ENCODE measurements around the gene FAH.

The FAH gene

DNA sequence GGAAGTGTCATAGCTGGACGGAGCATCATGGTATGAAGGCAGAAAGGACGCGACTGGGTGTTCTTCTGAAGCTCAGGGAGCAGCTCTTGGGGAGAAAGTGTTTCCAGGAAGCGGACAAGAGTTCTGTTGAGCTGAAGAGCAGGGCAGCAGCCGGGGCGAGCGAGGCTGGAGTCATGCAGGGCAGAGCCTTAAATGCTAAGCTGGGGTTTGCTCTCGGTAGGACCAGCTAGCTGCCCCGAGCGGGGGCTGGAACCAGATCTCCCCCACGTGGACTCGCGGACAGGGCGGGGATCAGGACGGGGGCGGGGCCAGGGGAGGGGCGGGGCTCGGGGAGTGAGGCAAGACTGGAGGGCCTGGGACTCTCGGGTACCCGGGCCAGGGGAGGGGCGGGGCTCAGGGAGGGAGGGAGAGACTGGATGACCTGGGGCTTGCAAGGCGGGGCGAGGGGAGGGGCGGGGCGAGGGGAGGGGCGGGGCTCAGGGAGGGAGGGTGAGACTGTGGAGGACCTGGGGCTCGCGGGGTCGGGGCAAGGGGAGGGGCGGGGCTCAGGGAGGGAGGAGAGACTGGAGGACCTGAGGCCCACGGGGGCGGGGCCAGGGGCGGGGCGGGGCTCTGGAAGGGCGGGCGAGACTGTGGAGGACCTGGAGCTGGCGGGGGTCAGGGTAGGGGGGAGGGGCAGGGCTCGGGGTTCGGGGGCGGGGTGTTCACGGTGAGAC, 461 bp upstream of the FAH start:
- peak; percentile 80 for DNase-seq

DNA sequence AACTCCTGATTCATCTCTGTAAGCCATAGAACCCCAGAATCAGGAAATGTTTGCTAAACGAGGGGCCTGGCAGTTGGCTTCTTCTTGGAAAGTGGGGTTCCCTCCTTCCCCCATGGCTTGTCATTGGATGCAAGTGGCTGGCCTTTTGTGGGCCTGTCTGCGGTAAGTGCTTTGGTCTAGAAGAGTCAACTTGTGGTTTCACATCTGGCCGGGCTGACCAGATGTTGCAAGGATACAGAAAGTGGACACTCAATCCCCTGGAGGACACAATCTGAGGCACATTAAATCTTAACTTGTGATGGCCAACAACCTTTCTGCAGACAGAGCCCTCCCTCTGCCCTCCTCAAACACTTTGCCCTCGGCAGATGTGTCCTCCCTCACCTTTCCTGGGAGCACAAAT, 1.1 kb downstream of the FAH start:
- peak; percentile 48 for DNase-seq

DNA sequence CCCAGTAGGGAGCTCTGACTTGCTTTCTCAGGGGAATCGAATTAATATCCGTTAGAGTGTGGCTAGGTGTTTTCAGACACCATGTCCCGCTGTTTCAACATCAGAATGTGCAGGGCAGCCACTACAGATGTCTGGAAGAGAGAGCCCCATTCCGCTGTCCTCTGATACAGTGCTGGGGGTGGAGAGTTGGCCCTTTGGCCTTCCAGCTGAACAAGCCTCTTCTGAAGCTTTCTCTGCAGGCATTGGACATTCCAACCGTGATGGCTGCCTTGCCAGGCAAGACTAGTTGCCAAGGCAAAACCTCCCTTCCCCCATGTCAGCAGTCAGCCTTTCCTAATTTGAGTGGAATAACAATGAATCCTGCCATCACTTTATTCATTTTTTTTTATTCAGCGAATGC, 1.5 kb downstream of the FAH start:
- no peak for DNase-seq

DNA sequence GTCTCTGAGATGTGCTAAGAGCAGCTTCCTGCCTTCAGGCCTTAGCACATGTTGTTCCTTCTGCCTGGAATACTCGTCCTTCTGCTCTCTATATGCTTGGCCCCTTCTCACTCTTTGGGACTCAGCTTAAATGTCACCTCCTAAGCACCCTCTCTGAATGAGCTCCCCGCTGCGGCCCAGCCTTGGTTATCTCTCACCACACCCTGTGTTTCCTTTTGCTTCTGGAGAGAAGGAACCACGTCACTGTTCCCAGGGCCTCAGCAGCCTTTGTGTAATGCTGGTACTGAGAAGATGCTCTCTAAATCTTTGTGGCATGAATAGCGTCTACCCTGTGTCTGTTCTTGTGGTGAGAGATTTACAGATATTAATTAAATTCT, 2.2 kb downstream of the FAH start:
- no peak for DNase-seq

DNA sequence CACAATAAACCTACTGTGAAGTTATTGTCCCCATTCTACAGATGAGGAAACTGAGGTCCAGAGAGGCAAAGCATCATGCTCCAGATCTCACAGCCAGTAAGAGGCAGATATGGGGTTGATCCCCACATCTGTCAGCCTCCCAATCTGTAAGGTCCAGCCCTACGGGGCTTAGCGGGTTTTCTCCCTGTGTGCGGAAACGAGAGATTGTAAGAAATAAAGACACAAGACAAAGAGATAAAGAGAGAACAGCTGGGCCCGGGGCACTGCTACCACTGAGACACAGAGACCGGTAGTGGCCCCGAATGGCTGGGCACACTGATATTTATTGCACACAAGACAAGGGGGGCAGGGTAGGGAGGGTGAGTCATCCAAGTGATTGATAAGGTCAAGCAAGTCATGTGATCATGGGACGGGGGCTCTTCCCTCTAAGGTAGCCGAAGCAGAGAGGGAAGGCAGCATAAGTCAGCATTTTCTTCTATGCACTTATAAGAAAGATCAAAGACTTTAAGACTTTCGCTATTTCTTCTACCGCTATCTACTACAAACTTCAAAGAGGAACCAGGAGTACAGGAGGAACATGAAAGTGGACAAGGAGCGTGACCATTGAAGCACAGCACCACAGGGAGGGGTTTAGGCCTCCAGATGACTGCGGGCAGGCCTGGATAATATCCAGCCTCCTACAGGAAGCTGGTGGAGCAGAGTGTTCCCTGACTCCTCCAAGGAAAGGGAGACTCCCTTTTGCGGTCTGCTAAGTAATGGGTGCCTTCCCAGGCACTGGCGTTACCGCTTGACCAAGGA, 2.8 kb downstream of the FAH start:
- DNase-seq, result peak; percentile 81

DNA sequence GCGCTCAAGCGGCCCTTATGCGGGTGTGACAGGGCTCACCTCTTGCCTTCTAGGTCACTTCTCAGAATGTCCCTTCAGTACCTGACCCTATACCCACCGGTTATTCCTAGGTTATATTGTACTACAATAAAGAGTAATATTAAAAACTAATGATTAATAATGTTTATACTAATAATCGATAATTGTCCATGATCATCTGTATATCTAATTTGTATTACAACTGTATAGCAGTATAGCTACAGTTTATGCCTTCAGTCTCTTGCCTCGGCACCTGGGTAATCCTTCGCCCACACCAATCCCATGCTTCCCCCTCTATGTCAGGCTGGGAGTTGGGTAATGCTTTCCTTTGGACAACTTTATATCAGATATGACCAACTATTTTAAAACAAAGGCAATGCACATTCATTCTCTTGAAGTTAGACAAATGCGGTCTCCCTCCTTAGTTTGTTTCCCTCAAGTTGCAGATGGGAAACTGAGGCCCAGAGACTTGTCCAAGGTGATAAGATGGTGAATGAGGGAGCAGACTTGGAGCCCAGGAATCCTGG, 3.4 kb downstream of the FAH start:
- no peak for DNase-seq

DNA sequence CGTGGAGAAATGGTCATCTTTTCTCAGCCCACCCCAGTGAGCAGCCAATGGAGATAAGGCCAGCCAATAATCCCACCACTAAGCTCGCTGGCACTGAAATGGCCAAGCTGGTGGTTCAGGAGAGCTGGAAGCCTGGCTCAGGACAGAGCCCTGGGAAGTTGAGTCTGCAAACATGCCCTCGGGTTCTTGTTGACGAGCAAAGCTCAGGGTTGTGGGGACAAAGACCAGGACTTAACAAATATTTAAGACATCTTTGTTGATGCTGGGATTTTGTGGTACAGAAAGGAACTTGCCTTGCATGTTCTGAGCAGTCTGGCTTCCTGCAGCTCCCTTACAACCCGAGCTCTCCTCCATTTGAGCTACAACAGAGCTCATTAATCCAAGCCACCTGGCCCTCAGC, 4.4 kb downstream of the FAH start:
- no peak for DNase-seq

DNA sequence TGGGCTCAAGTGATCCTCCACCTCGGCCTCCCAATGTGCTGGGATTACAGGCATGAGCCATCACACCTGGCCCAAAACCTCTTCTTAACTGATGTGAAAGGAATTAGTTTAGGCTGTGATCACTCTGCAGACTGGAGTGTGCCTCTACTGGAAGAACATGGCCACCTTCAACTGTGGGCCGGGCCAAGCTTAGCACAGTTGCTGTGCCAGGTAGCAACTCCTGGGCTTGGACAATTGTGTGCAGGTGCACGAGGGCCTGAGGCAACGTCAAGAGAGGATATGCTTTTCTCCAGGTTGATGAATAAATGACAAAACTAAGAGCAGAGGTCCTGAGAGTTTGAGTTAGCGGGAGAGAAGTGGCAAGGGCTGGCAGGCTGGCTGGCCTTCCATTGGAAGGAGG, 6.5 kb downstream of the FAH start:
- DNase-seq, result no peak

DNA sequence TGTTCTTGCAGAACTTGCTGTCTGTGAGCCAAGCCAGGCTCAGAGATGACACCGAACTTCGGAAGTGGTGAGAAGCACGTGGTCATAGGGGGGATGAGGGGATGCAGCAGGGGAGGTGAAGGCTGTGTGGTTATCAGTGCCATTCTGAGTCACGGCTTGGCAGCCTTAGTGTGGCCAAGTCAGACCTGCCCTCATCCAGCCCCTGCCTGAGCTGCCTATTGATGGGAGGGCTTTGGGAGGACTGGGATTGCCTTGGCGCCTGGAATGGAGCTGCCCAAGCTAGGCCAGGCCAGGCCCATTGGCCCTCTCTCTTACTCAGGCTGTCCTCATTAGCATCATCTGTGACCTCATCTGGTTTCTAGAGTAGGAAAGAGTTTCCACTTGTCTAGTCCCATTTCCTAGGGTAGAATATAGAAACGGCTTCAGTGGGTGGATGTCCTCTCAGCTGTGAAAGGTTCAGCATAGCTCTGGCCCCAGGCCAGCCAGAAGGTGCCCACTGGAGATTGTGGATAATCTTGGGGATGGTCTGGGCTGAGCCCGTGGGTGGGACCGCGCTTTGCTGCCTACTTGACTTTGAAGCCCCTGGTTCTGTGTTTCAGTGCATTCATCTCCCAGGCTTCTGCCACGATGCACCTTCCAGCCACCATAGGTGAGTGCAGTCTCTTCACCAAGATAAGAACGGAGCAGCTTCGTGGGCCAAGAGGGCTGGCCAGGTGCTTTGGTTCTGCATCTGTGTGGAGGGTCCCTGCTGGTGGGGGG, 7.2 kb downstream of the FAH start:
- no peak for DNase-seq

DNA sequence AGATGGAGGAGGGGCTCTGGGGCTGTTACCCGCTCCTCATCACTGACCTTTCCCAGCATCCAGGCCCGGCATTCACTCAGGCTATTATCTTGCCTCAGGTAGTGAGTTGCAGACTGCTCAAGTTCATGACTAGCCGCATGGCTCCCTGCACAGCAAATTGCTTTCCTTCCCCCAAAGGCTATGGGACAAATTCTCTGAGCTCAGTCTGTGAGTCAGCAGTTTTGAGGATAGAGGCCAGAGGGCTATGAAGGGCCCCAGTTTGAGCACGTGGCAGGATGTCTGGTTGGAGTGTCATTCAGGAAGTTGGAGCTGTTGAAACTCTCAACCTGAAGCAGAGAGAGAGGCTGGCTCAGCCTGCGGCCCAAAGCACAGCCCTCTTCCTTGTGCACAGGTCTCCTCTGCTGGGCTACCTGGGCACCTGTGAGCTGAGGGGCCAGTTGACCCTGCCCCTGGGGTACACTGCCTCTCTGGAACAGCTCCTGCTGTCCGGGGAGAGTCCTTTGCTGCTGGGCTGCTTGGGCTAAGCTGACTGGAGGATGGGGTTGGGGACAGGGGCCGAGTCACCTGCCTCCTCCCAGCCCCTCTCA, 7.9 kb downstream of the FAH start:
- DNase-seq, result peak; percentile 97

DNA sequence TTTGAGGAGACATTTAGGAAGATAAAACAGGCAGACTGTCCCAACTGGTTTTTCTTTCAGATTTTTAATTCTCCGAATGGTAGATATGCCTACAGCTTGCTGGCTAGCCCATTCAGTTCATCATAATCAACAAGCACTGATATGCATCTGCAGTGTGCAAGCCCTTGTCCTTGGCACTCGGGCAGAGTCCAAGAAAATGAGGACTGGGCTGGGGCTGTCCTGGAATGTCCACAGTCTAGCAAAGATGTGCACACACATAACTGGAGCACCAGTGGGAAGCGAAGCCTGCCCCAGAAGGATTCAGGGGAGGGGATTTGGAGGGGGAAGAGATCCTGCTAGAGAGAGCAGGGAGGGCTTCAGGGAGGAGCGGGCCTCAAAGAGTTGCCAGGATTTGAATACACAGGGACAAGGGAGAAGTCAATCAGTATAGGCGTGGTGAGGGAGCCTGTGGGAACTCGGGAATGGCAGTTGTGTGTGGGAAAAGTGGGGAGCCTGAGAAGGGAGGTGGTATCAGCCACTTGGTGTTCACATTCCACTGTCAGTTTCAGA, 8.7 kb downstream of the FAH start:
- no peak for DNase-seq

DNA sequence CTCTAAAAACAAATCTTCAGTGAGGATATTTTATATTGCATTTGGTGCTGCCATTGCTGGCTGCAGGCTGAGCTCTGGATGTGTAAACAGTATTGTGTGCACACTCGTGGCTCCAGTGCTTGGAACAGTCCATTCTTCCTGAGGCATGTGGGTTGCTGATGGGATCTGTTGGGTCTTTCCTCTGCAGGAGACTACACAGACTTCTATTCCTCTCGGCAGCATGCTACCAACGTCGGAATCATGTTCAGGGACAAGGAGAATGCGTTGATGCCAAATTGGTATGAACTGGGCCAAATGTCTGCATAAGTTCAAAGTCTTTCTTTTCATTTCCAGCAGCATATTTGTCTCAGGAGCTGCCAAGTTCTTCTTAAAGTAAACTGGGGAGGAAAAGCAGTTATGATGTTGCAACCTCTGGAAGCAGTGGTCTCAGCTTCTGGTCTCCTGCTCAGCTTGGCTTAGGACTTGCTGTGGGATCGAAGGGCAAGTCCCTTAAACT, 9.3 kb downstream of the FAH start:
- DNase-seq, result peak; percentile 10

DNA sequence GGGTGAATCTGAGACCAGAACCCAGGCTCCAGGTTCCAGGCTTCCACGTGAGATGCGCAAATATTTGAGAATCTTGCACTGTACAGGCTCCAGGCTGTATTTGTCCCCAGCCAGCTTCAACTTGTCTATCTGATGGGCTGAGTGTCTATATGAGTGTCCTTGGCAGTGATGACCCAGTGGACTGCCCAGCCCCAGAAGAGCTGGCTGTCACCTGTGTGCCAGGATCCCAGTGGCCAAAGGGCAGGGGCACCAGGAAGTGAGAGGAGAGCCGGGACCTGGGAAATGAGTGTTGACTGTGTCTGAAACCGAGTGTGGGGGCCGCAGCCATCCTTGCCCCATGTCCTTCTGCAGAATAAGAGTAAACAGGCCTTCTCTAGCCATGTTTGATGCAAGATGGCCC, 10.4 kb downstream of the FAH start:
- DNase-seq, result no peak

DNA sequence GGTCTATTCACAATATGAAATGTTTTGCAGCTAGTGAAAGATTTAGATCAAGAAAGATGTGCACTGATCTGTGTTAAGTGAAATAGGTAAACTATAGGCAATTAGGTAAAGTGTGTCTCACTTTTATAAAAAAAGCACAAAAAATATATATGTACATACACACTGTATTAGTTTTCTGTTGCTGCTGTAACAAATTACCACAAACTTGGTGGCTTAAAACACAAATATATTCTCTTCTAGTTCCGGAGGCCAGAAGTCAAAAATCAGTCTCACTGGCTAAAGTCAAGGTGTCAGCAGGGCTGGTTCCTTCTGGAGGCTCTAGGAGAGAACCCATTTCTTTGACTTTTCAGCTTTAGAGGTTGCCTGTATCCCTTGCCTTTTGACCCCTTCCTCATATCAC, 11.1 kb downstream of the FAH start:
- DNase-seq, result no peak

DNA sequence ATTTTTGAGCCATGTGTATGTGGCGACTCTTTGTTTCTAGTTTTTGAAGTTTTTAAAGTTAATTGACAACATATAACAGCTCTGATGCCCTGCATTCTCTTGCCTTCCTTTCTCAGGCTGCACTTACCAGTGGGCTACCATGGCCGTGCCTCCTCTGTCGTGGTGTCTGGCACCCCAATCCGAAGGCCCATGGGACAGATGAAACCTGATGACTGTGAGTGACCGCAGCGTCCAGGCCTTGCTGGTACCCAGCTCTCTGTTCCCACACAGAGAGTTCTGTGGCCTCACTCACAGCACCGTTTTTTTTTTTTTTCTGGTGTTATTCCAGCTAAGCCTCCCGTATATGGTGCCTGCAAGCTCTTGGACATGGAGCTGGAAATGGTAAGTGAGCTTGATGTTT, 15.1 kb downstream of the FAH start:
- DNase-seq, result no peak

DNA sequence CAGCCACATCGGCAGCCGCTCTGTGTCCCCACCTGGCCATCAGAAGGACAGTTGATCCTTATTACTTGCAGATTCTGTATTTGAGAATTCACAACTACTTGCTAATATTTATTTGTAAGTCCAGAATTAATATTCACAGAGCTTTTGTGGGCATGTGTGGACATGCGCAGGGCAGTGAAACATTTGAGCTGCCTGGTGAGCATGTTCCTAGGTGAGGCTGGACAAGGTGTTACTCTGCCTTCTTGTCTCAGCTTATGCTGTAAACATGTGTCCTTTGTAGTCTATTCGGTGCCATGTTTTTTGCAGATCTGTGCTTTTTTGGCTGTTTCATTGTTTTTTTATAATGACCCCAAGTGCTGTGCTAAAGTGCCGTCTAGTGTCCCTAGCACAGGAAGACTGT, 15.6 kb downstream of the FAH start:
- no peak for DNase-seq

DNA sequence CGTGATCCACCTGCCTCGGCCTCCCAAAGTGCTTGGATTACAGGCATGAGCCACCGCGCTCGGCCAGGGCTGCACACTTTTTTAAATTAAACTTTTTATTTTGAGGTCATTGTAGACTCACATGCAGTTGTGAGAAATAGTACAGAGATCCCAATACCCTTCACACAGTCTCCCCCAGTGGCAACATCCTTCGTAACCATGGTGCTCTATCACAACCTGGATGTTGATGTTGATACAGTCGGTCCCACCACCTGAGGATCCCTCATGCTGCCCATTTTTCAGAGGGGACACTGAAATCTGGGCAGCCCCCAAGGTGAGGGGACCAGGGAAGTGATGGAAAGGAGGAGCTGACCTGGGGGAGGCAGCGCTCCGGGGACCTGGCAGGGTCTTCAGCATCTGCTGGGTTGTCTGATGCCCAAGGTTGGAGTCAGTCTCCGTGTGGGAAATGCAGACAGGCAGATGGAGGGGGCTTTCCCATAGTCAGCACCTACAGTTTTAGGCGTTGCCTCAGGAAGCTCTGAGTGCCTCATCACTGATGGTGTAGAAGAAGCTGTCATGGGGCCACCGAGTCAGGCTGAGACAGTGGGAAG, 17.1 kb downstream of the FAH start:
- DNase-seq, result no peak

DNA sequence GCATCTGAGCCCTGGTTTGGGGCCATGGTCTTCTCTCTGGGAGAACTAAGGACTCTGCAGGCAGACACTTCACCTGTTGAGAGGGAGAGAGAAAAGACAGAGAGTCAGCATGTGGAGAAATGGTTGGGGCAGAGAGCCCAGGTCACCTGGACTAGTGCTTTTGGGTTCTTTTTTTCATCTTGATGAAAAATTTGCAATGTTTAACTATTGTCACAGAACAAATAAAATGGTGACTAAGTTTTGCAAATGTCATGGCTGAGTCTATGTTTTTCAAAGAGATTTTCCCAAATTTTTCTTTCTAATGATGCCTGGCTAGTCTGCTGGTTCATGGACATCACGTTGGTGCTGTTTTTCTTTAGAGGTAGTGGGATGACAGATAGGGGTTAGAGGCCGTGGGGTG, 17.8 kb downstream of the FAH start:
- DNase-seq, result no peak

DNA sequence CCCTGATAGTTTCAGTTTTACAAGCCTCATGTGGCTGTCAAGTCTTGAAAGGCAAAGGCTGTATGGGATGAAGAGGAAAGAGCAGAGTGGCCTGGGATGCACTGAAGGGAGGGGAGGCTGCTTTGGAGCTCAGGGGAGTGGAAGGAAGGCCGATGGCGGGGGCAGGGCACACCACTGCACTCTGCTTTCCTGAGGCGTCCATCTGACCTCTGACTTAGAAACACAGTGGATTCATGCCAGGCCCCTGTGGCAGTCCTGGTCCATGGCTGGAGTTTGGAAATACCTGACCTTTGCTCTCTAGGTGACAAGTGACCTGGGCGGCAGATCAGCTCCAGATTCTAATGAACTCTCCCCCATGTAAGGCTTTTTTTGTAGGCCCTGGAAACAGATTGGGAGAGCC, 19.0 kb downstream of the FAH start:
- no peak for DNase-seq

DNA sequence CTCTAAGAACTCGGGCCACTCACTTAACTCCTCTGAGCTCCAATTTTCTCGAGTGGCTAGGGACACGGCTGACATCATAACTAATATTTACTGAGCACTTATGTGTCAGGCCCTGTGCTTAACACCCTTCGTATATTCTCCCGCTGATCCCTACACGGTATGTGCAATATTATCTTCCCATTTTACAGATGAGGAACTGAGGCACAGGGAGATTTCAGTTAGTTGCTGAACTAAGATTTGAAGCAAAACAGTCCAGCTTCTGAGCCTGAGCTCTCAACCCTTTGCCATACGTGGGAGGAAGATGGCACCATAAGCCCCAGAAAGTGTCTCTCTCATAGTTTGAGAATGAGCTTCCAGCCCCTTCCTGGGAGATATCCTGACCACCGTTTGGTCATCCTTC, 19.6 kb downstream of the FAH start:
- DNase-seq, result no peak

DNA sequence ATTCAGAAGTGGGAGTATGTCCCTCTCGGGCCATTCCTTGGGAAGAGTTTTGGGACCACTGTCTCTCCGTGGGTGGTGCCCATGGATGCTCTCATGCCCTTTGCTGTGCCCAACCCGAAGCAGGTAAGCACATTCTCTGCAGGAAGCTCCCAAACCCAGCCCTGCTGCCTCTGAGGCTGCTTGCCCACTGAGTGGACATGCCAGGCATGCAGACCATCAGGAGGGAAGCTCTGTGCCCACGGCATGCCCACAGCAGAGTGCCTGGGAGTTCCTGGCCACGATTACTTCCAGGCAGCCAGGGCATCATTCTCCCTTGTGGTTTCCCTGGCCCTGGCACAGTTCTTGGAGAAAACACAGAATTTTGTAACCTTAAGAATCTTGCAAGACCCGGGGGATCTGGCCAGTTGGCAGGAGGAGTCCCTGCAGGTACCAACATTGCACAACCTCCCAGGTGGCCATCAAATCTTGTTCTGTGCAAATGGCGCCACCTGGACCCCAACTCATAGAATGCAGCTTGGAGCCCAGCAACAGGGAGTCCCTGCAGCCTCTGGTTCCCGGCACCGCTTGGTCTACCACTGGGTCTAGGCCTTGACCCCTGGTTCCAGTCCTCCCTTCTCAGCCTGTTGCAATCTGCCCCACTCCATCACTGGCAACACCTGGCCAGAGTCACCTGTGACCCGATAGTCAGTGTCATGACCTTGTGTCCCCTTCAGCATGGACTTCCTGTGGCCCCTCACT, 20.4 kb downstream of the FAH start:
- DNase-seq, result peak; percentile 13
